Measurements from ENCODE around the gene TRMT11. TPM values are rescaled to one million over a fixed set of nuclear protein-coding genes. Genes with fewer than 3 reads are reported as not detected.

TRMT11 gene
- total and polyA plus RNA-seq, 7 donors, result 11.0 to 27.8 (median 20.3) TPM

GRCh38 chr6:125985979-125986300 lies 400 bp upstream of the TRMT11 start:
- H3K27ac ChIP-seq, result peak overlapping the region; percentile 81
- H3K4me3 ChIP-seq, result peak overlapping the region; percentile 64 to 76 (median 69)
- peaks cover 0 to 4% (median 0%) of the 10 kb centered on the region in 4 donors for H3K36me3 ChIP-seq
- 1 to 2% methylated on average over 3 of the region's 3 CpGs for WGBS, 2 donors
- no peaks in the 10 kb centered on the region for H3K9me3 ChIP-seq
- no peaks in the 10 kb centered on the region for H3K27me3 ChIP-seq
- H3K4me1 ChIP-seq, result peaks cover 0 to 22% (median 18%) of the 10 kb centered on the region in 4 donors
- TF ChIP-seq POLR2A (IDR thresholded peaks at IDR 0.05), result no peak
- no peak for DNase-seq
- intact Hi-C loops (cut with DNase I), result loop anchor here (10.0 kb wide), 1 partner anchor 201 kb away; no protein-coding TSS in a partner anchor

- H3K27ac ChIP-seq, result peak overlapping the region; percentile 81
- intact Hi-C loops (cut with DNase I), result loop anchor here (10.0 kb wide), 1 partner anchor 202 kb away; no protein-coding TSS in a partner anchor
- peak overlapping the region; percentile 64 to 76 (median 69) for H3K4me3 ChIP-seq
- no peaks in the 10 kb centered on the region for H3K36me3 ChIP-seq
- DNase-seq, result no peak
- TF ChIP-seq POLR2A (IDR thresholded peaks at IDR 0.05) (no peak), POLR2AphosphoS5 (IDR thresholded peaks at IDR 0.05) (no peak), EP300 (IDR thresholded peaks at IDR 0.05) (no peak)
- TF ChIP-seq, protein P1, sequence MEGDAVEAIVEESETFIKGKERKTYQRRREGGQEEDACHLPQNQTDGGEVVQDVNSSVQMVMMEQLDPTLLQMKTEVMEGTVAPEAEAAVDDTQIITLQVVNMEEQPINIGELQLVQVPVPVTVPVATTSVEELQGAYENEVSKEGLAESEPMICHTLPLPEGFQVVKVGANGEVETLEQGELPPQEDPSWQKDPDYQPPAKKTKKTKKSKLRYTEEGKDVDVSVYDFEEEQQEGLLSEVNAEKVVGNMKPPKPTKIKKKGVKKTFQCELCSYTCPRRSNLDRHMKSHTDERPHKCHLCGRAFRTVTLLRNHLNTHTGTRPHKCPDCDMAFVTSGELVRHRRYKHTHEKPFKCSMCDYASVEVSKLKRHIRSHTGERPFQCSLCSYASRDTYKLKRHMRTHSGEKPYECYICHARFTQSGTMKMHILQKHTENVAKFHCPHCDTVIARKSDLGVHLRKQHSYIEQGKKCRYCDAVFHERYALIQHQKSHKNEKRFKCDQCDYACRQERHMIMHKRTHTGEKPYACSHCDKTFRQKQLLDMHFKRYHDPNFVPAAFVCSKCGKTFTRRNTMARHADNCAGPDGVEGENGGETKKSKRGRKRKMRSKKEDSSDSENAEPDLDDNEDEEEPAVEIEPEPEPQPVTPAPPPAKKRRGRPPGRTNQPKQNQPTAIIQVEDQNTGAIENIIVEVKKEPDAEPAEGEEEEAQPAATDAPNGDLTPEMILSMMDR (IDR thresholded peaks at IDR 0.05), result no peak
- WGBS, 2 donors, result 15 to 23% methylated on average over 10 of the region's 10 CpGs
- H3K9me3 ChIP-seq, result no peaks in the 10 kb centered on the region
- H3K27me3 ChIP-seq, result no peaks in the 10 kb centered on the region
- peaks cover 0 to 34% (median 29%) of the 10 kb centered on the region in 4 donors for H3K4me1 ChIP-seq
These were observed 782 bp downstream of the TRMT11 start for GRCh38 chr6:125987026-125987617.

- peaks cover 0 to 42% (median 31%) of the 10 kb centered on the region in 4 donors for H3K4me1 ChIP-seq
- intact Hi-C loops (cut with DNase I), result loop anchor here (10.0 kb wide), 1 partner anchor 203 kb away; no protein-coding TSS in a partner anchor
- no peaks in the 10 kb centered on the region for H3K9me3 ChIP-seq
These were observed 1.9 kb downstream of the TRMT11 start for GRCh38 chr6:125988280-125988679.

DNA sequence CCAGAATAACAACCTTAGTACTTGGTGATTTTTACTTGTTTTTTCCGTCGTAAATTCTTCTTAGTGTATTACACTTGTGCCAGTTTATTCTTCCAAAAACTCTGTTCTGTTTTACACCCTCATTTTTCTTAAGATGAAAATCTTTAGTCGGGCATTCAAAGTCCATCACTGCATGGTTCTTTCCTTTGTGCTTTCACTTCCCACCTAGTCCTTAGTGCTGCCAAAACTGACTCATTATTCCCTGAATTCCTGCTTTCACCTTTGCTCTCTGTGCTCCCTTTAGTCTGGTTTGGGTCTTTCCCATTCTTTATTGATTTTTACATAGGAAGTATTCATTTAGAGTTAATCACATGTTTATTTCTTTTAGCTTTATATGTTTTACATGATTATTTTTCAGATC lies 3.3 kb downstream of the TRMT11 start:
- peak overlapping the region in 1 of 4 donors; percentile 26 for H3K27ac ChIP-seq

More at GRCh38 chr6:125988280-125988679, 1.9 kb downstream of the TRMT11 start:
- Histone ChIP-seq H3K4me3 (no peak overlapping the region), H3K27me3 (no peaks in the 10 kb centered on the region), H3K27ac (no peak overlapping the region), H3K36me3 (no peaks in the 10 kb centered on the region)
- TF ChIP-seq, protein P1 (IDR thresholded peaks at IDR 0.05), result no peak
- TF ChIP-seq EP300 (IDR thresholded peaks at IDR 0.05), result no peak
- TF ChIP-seq POLR2A (IDR thresholded peaks at IDR 0.05), result no peak
- no peak for TF ChIP-seq POLR2AphosphoS5 (IDR thresholded peaks at IDR 0.05)
- no peak for DNase-seq

GRCh38 chr6:125991653-125992052 lies 5.3 kb downstream of the TRMT11 start:
- intact Hi-C loops (cut with DNase I), result loop anchor here (10.0 kb wide), 1 partner anchor 1273 kb away; the partner anchor contains the start of gene RNF146
- WGBS, 2 donors, result 45 to 81% methylated on average over 1 of the region's 1 CpG
- peaks cover 0 to 35% (median 29%) of the 10 kb centered on the region in 4 donors for H3K4me1 ChIP-seq

More for the DNA sequence above, 3.3 kb downstream of the TRMT11 start:
- Histone ChIP-seq H3K9me3 (no peaks in the 10 kb centered on the region), H3K36me3 (no peaks in the 10 kb centered on the region), H3K4me3 (no peak overlapping the region), H3K4me1 (peaks cover 0 to 42% (median 31%) of the 10 kb centered on the region in 4 donors), H3K27me3 (no peaks in the 10 kb centered on the region)
- no peak for TF ChIP-seq EP300 (IDR thresholded peaks at IDR 0.05)
- no peak for TF ChIP-seq POLR2A (IDR thresholded peaks at IDR 0.05)
- TF ChIP-seq, protein P1 (IDR thresholded peaks at IDR 0.05), result no peak
- TF ChIP-seq POLR2AphosphoS5 (IDR thresholded peaks at IDR 0.05), result no peak
- intact Hi-C loops (cut with DNase I), result loop anchor here (10.0 kb wide), 2 partner anchors 205 to 1275 kb away; partner anchors contain the start of gene RNF146
- no peak for DNase-seq
- 15 to 67% methylated on average over 3 of the region's 3 CpGs for WGBS, 2 donors

More at GRCh38 chr6:125991653-125992052, 5.3 kb downstream of the TRMT11 start:
- Histone ChIP-seq H3K4me3 (no peak overlapping the region), H3K27ac (peak overlapping the region in 1 of 4 donors; percentile 12), H3K9me3 (no peaks in the 10 kb centered on the region), H3K36me3 (no peaks in the 10 kb centered on the region), H3K27me3 (no peaks in the 10 kb centered on the region)
- TF ChIP-seq, protein P1 (IDR thresholded peaks at IDR 0.05), result no peak
- TF ChIP-seq POLR2A (IDR thresholded peaks at IDR 0.05) (no peak), EP300 (IDR thresholded peaks at IDR 0.05) (no peak), POLR2AphosphoS5 (IDR thresholded peaks at IDR 0.05) (no peak)
- DNase-seq, result no peak

Measured in sigmoid colon (tissue), 7 donors.